IPS-15b (cell line): ENCODE data around the gene LSM7.
A peak's percentile ranks its signal among the peaks of the same experiment; 100 is the strongest.

Source experiments
- H3K27me3 ChIP-seq: one replicate; pipeline ENCODE4 v1.6.1; 2013; ENCODE audit warnings: low read length; ENCODE audit not compliant: control insufficient read depth, insufficient read depth
- H3K36me3 ChIP-seq: one replicate; pipeline ENCODE4 v1.6.1; 2013; ENCODE audit warnings: low read length; ENCODE audit not compliant: control insufficient read depth, insufficient read depth
- H3K4me1 ChIP-seq: one replicate; pipeline ENCODE4 v1.6.1; 2013; ENCODE audit warnings: mild to moderate bottlenecking, low read length; ENCODE audit not compliant: control insufficient read depth, insufficient read depth
- H3K4me3 ChIP-seq: one replicate; pipeline ENCODE4 v1.5.1; 2013; ENCODE audit warnings: low read depth, low read length
- H3K9ac ChIP-seq: one replicate; pipeline ENCODE4 v1.6.1; 2013; ENCODE audit warnings: low read depth, mild to moderate bottlenecking, low read length
- H3K9me3 ChIP-seq: one replicate; pipeline ENCODE4 v1.6.1; 2013; ENCODE audit warnings: mild to moderate bottlenecking, low read length; ENCODE audit not compliant: control insufficient read depth, insufficient read depth

The LSM7 gene

GRCh38 chr19:2315121-2315817, 13.1 kb downstream of the LSM7 start:
- Histone ChIP-seq H3K9me3 (peaks cover 5% of the 10 kb centered on the region), H3K27me3 (no peaks in the 10 kb centered on the region), H3K4me3 (no peak overlapping the region), H3K4me1 (no peaks in the 10 kb centered on the region), H3K36me3 (no peaks in the 10 kb centered on the region), H3K9ac (no peak overlapping the region)

- Histone ChIP-seq H3K9me3 (peaks cover 5% of the 10 kb centered on the region), H3K9ac (no peak overlapping the region), H3K4me3 (peak overlapping the region; percentile 18), H3K4me1 (no peaks in the 10 kb centered on the region), H3K36me3 (no peaks in the 10 kb centered on the region), H3K27me3 (peaks cover 5% of the 10 kb centered on the region)
Measured at GRCh38 chr19:2312820-2313501, 15.4 kb downstream of the LSM7 start.

GRCh38 chr19:2311093-2311492, 17.3 kb downstream of the LSM7 start:
- H3K9ac ChIP-seq, result no peak overlapping the region
- H3K4me1 ChIP-seq, result no peaks in the 10 kb centered on the region
- H3K9me3 ChIP-seq, result peaks cover 5% of the 10 kb centered on the region
- H3K4me3 ChIP-seq, result no peak overlapping the region
- H3K27me3 ChIP-seq, result peaks cover 12% of the 10 kb centered on the region
- no peaks in the 10 kb centered on the region for H3K36me3 ChIP-seq

GRCh38 chr19:2309734-2310362, 18.5 kb downstream of the LSM7 start:
- H3K9ac ChIP-seq, result no peak overlapping the region
- H3K36me3 ChIP-seq, result no peaks in the 10 kb centered on the region
- H3K4me1 ChIP-seq, result no peaks in the 10 kb centered on the region
- peaks cover 1% of the 10 kb centered on the region for H3K9me3 ChIP-seq
- H3K27me3 ChIP-seq, result peaks cover 12% of the 10 kb centered on the region
- H3K4me3 ChIP-seq, result no peak overlapping the region

GRCh38 chr19:2308114-2308556, 20.3 kb downstream of the LSM7 start, which contains the start of gene LINGO3:
Gene LINGO3 (minus strand): TSS chr19:2308154. CDS start chr19:2291776, 16,378 bp downstream.
- H3K9ac ChIP-seq, result no peak within 1 kb of the TSS
- H3K27me3 ChIP-seq, result peaks cover 15% of the 10 kb centered on the region
- peak within 1 kb of the TSS; percentile 37 for H3K4me3 ChIP-seq
- no peaks in the 10 kb centered on the region for H3K4me1 ChIP-seq
- H3K36me3 ChIP-seq, result no peaks in the 10 kb centered on the region
- no peaks in the 10 kb centered on the region for H3K9me3 ChIP-seq

GRCh38 chr19:2307518-2308012, 20.8 kb downstream of the LSM7 start:
- H3K4me3 ChIP-seq, result peak overlapping the region; percentile 8
- no peak overlapping the region for H3K9ac ChIP-seq
- H3K9me3 ChIP-seq, result no peaks in the 10 kb centered on the region
- peaks cover 15% of the 10 kb centered on the region for H3K27me3 ChIP-seq
- H3K36me3 ChIP-seq, result no peaks in the 10 kb centered on the region
- H3K4me1 ChIP-seq, result no peaks in the 10 kb centered on the region

GRCh38 chr19:2306971-2307370, 21.4 kb downstream of the LSM7 start:
- Histone ChIP-seq H3K4me1 (no peaks in the 10 kb centered on the region), H3K27me3 (peaks cover 15% of the 10 kb centered on the region), H3K36me3 (no peaks in the 10 kb centered on the region), H3K9ac (no peak overlapping the region), H3K9me3 (no peaks in the 10 kb centered on the region), H3K4me3 (no peak overlapping the region)

GRCh38 chr19:2306281-2306806, 22.0 kb downstream of the LSM7 start:
- H3K27me3 ChIP-seq, result peaks cover 15% of the 10 kb centered on the region
- H3K4me1 ChIP-seq, result no peaks in the 10 kb centered on the region
- H3K9ac ChIP-seq, result no peak overlapping the region
- H3K4me3 ChIP-seq, result no peak overlapping the region
- H3K9me3 ChIP-seq, result no peaks in the 10 kb centered on the region
- H3K36me3 ChIP-seq, result no peaks in the 10 kb centered on the region

GRCh38 chr19:2305452-2306280, 22.7 kb downstream of the LSM7 start:
- Histone ChIP-seq H3K4me3 (no peak overlapping the region), H3K9ac (no peak overlapping the region), H3K9me3 (no peaks in the 10 kb centered on the region), H3K36me3 (no peaks in the 10 kb centered on the region), H3K4me1 (no peaks in the 10 kb centered on the region), H3K27me3 (peaks cover 15% of the 10 kb centered on the region)

GRCh38 chr19:2303211-2303798, 25.1 kb downstream of the LSM7 start:
- no peaks in the 10 kb centered on the region for H3K9me3 ChIP-seq
- no peaks in the 10 kb centered on the region for H3K4me1 ChIP-seq
- no peak overlapping the region for H3K9ac ChIP-seq
- no peaks in the 10 kb centered on the region for H3K36me3 ChIP-seq
- no peak overlapping the region for H3K4me3 ChIP-seq
- H3K27me3 ChIP-seq, result peaks cover 12% of the 10 kb centered on the region
